SK-N-SH (cell line): ENCODE results near the gene CDH18.

ENCODE experiments used
- CTCF ChIP-seq: fragments of 200-600 bp; sonication (generic); IDR thresholded peaks from 2 replicates; pipeline ENCODE4 v1.6.1; 2017; ENCODE audit warnings: antibody characterized with exemption, mild to moderate bottlenecking, moderate library complexity
- EZH2phosphoT487 ChIP-seq: fragments of 200-600 bp; sonication (generic); IDR thresholded peaks from 2 replicates; pipeline ENCODE4 v1.6.1; 2017; ENCODE audit warnings: low read depth, mixed run types, mild to moderate bottlenecking, antibody characterized with exemption, moderate library complexity, borderline replicate concordance
- FOXJ3 ChIP-seq: sonication (generic); formaldehyde crosslinking; IDR thresholded peaks from 2 replicates; pipeline ENCODE4 v1.5.1; 2020; ENCODE audit warnings: mild to moderate bottlenecking, missing genetic modification reagents
- GATA2 ChIP-seq: sonication (generic); formaldehyde crosslinking; IDR thresholded peaks from 2 replicates; pipeline ENCODE4 v1.5.0; 2020; ENCODE audit warnings: mild to moderate bottlenecking, missing genetic modification reagents
- JUND ChIP-seq: IDR thresholded peaks from 2 replicates; pipeline ENCODE4 v1.4.0; 2012
- RAD21 ChIP-seq: IDR thresholded peaks from 2 replicates; pipeline ENCODE4 v1.6.1; 2012; ENCODE audit warnings: mild to moderate bottlenecking, low read length
- SIN3A ChIP-seq: IDR thresholded peaks from 2 replicates; pipeline ENCODE4 v1.6.1; 2012; ENCODE audit warnings: low read depth, mild to moderate bottlenecking, low read length, moderate library complexity, borderline replicate concordance

- no peak for TF ChIP-seq CTCF
- no peak for TF ChIP-seq FOXJ3 (CRISPR knock-in tag)
- no peak for TF ChIP-seq SIN3A
- no peak for TF ChIP-seq RAD21
- TF ChIP-seq GATA2: no peak
- no peak for TF ChIP-seq EZH2phosphoT487
- TF ChIP-seq JUND: no peak
Observed at GRCh38 chr5:19959830-19960384, 28.1 kb downstream of the CDH18 start.
